Activated T-helper 2 cell treated with anti-CD3 and anti-CD28 coated beads, Interferon-gamma antibody, Interleukin-2, Interleukin-4, amounts not matched to agents 10 μg/mL and 5 μg/mL and 100 μg/mL, durations not matched to agents 14 hours and 24 hours and 36 hours (primary cell): ENCODE data around the gene TNFAIP3. TPM values are rescaled to one million over a fixed set of nuclear protein-coding genes. Genes with fewer than 3 reads are reported as not detected.

Experiments used
- total RNA-seq: library from RNA; stranded (reverse); gene quantifications from 2 replicates; pipeline ENCODE4 v1.2.3, GENCODE V29; 2022

Gene TNFAIP3
- total RNA-seq, 1 donor from 2014 or later, result 251 TPM

Other genes starting within 250 kb of the TNFAIP3 start
- 6.4 and 7.0 TPM in 2 replicates for gene PERP, start 240.2 kb downstream of the TNFAIP3 start, total RNA-seq